HepG2 (cell line): ENCODE measurements around the gene YIPF4. TPM values are rescaled to one million over a fixed set of nuclear protein-coding genes. Genes with fewer than 3 reads are reported as not detected.
A peak's percentile ranks its signal among the peaks of the same experiment; 100 is the strongest.

ENCODE experiments used
- ATF4 ChIP-seq, 2 experiments: fragments of 450-650 bp in 1 of 2; sonication (generic) in 1 of 2; formaldehyde crosslinking; IDR thresholded peaks; 2 replicates each; pipeline versions ENCODE4 v1.5.0 to v1.8.0; 2020 to 2022; ENCODE audit warnings: mild to moderate bottlenecking in 1 of 2, missing genetic modification reagents in 1 of 2
- EEA1 ChIP-seq: sonication (generic); formaldehyde crosslinking; IDR thresholded peaks from 2 replicates; pipeline ENCODE4 v1.5.1; 2020; ENCODE audit warnings: mild to moderate bottlenecking, missing genetic modification reagents, borderline replicate concordance
- EP300 ChIP-seq, 3 experiments: sonication (generic) in 1 of 3; formaldehyde crosslinking in 1 of 3; IDR thresholded peaks; 2 replicates each; pipeline versions ENCODE4 v1.5.1 to v1.6.1; 2011 to 2020; ENCODE audit warnings: low read depth in 2 of 3, low read length in 2 of 3, borderline replicate concordance in 1 of 3, improper control_type of control experiment in 1 of 3, mild to moderate bottlenecking in 1 of 3, missing genetic modification reagents in 1 of 3, moderate library complexity in 1 of 3
- HCFC1 ChIP-seq: fragments of 150-350 bp; IDR thresholded peaks from 2 replicates; pipeline ENCODE4 v1.6.1; 2014; ENCODE audit warnings: low read depth, low read length
- HNRNPL ChIP-seq: fragments of 200-400 bp; formaldehyde crosslinking; IDR thresholded peaks from 2 replicates; pipeline ENCODE4 v1.6.1; 2017; ENCODE audit warnings: mild to moderate bottlenecking, low read depth, low read length
- NKX3-1 ChIP-seq: sonication (generic); formaldehyde crosslinking; IDR thresholded peaks from 2 replicates; pipeline ENCODE4 v1.5.0; 2020; ENCODE audit warnings: missing genetic modification reagents
- PPARG ChIP-seq: conservative IDR thresholded peaks from 2 replicates; pipeline ENCODE4 v1.6.1; 2016; ENCODE audit warnings: missing biosample characterization, missing genetic modification reagents
- SAP130 ChIP-seq: IDR thresholded peaks from 2 replicates; pipeline ENCODE4 v1.6.1; 2016; ENCODE audit warnings: low read depth
- SPEN ChIP-seq: sonication (generic); formaldehyde crosslinking; IDR thresholded peaks from 2 replicates; pipeline ENCODE4 v1.5.1; 2020; ENCODE audit warnings: low read depth, mild to moderate bottlenecking, missing genetic modification reagents
- TCF12 ChIP-seq, 2 experiments: fragments of 450-650 bp in 1 of 2; sonication (generic) in 1 of 2; formaldehyde crosslinking in 1 of 2; IDR thresholded peaks; 2 replicates each; pipeline versions ENCODE4 v1.6.1 to v1.8.0; 2017 to 2022; ENCODE audit warnings: antibody characterized with exemption in 1 of 2, mild to moderate bottlenecking in 1 of 2, missing genetic modification reagents in 1 of 2, moderate library complexity in 1 of 2
- TRAFD1 ChIP-seq: sonication (generic); formaldehyde crosslinking; IDR thresholded peaks from 2 replicates; pipeline ENCODE4 v1.5.1; 2020; ENCODE audit warnings: missing genetic modification reagents, mild to moderate bottlenecking, borderline replicate concordance
- ZBTB46 ChIP-seq: sonication (generic); formaldehyde crosslinking; IDR thresholded peaks from 2 replicates; pipeline ENCODE4 v1.4.0; 2020; ENCODE audit warnings: mild to moderate bottlenecking, missing genetic modification reagents, borderline replicate concordance
- ZFP1 ChIP-seq: IDR thresholded peaks from 2 replicates; pipeline ENCODE4 v1.6.1; 2016
- ZFP36 ChIP-seq: fragments of 150-350 bp; IDR thresholded peaks from 2 replicates; pipeline ENCODE4 v1.6.1; 2018; ENCODE audit warnings: borderline replicate concordance, low read length, low read depth; ENCODE audit not compliant: partially characterized antibody
- ZNF234 ChIP-seq: sonication (generic); formaldehyde crosslinking; conservative IDR thresholded peaks from 2 replicates; pipeline ENCODE4 v1.5.1; 2020; ENCODE audit warnings: mild to moderate bottlenecking, missing genetic modification reagents
- ZNF614 ChIP-seq: IDR thresholded peaks from 2 replicates; pipeline ENCODE4 v1.6.1; 2018; ENCODE audit warnings: missing biosample characterization, missing genetic modification reagents, inconsistent platforms, borderline replicate concordance
- ZNF629 ChIP-seq: sonication (generic); formaldehyde crosslinking; conservative IDR thresholded peaks from 2 replicates; pipeline ENCODE4 v1.5.0; 2020; ENCODE audit warnings: missing genetic modification reagents
- ZNF772 ChIP-seq: sonication (generic); formaldehyde crosslinking; IDR thresholded peaks from 2 replicates; pipeline ENCODE4 v1.5.0; 2020; ENCODE audit warnings: mild to moderate bottlenecking, missing genetic modification reagents
- polyA plus RNA-seq, 8 experiments: library from polyadenylated mRNA; depleted of rRNA in 3 of 8; stranded (reverse) in 7 of 8; unstranded in 1 of 8; fragments of >200 nt; fragmentation: Illumina TruSeq in 4 of 8; extraction: Trizol in 4 of 8; gene quantifications; 2 replicates each; pipeline versions ENCODE4 v1.2.1 to v1.2.3, GENCODE V29; 2011 to 2016; ENCODE audit warnings: low read depth in 4 of 8, missing spikeins in 1 of 8, mixed read lengths in 1 of 8; ENCODE audit not compliant: insufficient read depth in 1 of 8
- total RNA-seq, 5 experiments: library from RNA; depleted of rRNA; stranded (reverse); fragments of >200 nt; fragmentation: Illumina TruSeq; extraction: Trizol; gene quantifications; 2 replicates each; pipeline ENCODE4 v1.2.3, GENCODE V29; 2016; ENCODE audit warnings: low read depth in 1 of 5
- TF ChIP-seq, protein P1 (sequence below): sonication (generic); formaldehyde crosslinking; IDR thresholded peaks from 2 replicates; pipeline ENCODE4 v1.5.0; 2020; ENCODE audit warnings: mild to moderate bottlenecking, low read depth, missing genetic modification reagents, borderline replicate concordance

Gene YIPF4
- total and polyA plus RNA-seq, 2 of the 13 experiments (the other 11 are each of a cell fraction or from before 2014, with no cell fraction given) = 19.0 to 43.9 TPM

GRCh38 chr2:32289165-32289999 is 11.7 kb downstream of the YIPF4 start (continued):
- TF ChIP-seq ATF4 (CRISPR knock-in tag; IDR thresholded peaks at IDR 0.05) (peak in 1 of 2 experiments; percentile 93; a peak in 2 of 4 replicates), ZNF629 (CRISPR knock-in tag) (no peak), PPARG (peak; percentile 84), EP300 (IDR thresholded peaks at IDR 0.05; ENCODE audit: low read depth in 2 of 2, low read length in 2 of 2) (peak in 1 of 2 experiments; percentile 80; a peak in 2 of 4 replicates), EP300 (CRISPR knock-in tag; IDR thresholded peaks at IDR 0.05; ENCODE audit: borderline replicate concordance) (peak; percentile 67; the same call in 1 of the 2 replicates), HNRNPL (no peak), EEA1 (CRISPR knock-in tag) (no peak), TRAFD1 (no peak), HCFC1 (no peak), ZBTB46 (CRISPR knock-in tag) (no peak), SAP130 (CRISPR knock-in tag) (peak; percentile 73), ZFP36 (no peak), ZFP1 (CRISPR knock-in tag) (0 out of 2 replicates have a peak, but pooled peaks have one; percentile 34), ZNF234 (CRISPR knock-in tag) (no peak), TCF12 (IDR thresholded peaks at IDR 0.05) (no peak), TCF12 (CRISPR knock-in tag; IDR thresholded peaks at IDR 0.05) (no peak), SPEN (CRISPR knock-in tag) (no peak), ZNF614 (CRISPR knock-in tag) (0 out of 2 replicates have a peak, but pooled peaks have one; percentile 45), ZNF772 (CRISPR knock-in tag) (no peak), NKX3-1 (CRISPR knock-in tag) (0 out of 2 replicates have a peak, but pooled peaks have one; percentile 38)
- TF ChIP-seq, protein P1, sequence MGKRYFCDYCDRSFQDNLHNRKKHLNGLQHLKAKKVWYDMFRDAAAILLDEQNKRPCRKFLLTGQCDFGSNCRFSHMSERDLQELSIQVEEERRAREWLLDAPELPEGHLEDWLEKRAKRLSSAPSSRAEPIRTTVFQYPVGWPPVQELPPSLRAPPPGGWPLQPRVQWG (CRISPR knock-in tag) = no peak
